Measurements from ENCODE around the gene CDC42SE2. TPM values are rescaled to one million over a fixed set of nuclear protein-coding genes. Genes with fewer than 3 reads are reported as not detected.
"Not testable (repeated sequence)": the region's sequence is repeated elsewhere in the genome, so short reads cannot be mapped to it uniquely, and the experiment has no call there.

Gene CDC42SE2
- total RNA-seq, 2 donors from 2014 or later: 147 to 151 TPM

DNA sequence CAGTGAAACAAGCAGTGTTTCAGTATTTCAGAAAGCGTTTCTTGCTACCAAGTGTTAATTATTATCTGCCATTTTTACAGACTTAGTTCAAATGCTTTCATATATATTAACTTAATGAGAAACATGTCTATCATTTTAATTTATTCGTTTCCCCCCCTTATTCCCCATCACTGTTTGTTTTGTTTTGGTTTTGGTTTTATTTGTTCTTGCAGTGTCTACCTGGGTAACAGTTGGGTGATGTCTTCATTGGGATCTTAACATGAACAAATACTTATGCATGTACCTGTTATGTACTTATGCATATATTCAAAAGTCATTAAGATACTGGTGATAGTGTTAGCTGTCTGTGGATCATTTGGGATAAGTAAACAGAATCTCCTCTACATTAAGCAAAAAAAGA lies 108.0 kb downstream of the CDC42SE2 start:
- Mint-ChIP-seq H3K36me3 (ENCODE audit: insufficient read depth in 2 of 2) (peaks cover 13 to 17% of the 10 kb centered on the region in 2 donors), H3K27ac (peak overlapping the region; percentile 96), H3K27me3 (ENCODE audit: low read depth) (no peaks in the 10 kb centered on the region), H3K4me1 (ENCODE audit: low read depth) (peaks cover 89% of the 10 kb centered on the region), H3K4me3 (peak overlapping the region; percentile 43 to 67), H3K9me3 (no peaks in the 10 kb centered on the region)
- DNase-seq: no peak
- no peak for ATAC-seq (replicated peaks in 1 of 2)

DNA sequence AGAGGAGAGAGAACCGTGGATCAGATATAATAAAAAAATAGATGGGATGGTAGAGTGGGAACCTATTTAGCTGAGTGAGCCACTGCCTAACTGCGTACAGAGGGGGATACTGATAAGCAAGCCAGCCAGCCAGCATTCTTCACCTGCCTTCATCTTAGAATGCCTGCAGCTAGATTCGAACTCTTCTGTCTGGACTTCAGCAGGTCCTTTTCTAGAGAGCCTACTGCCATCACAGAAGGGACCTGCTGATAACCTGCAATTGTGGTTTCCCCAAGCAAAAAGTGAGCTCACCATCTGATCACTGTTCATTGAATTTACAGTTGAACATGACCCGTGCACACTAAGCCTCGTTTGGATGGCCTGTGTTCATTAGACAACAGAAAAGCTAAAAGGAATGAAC lies 109.4 kb downstream of the CDC42SE2 start:
- DNase-seq (no peak), ATAC-seq (replicated peaks in 1 of 2) (peak in 1 of 2 donors; percentile 18)
- H3K4me1 Mint-ChIP-seq (ENCODE audit: low read depth): peaks cover 90% of the 10 kb centered on the region
- peak overlapping the region; percentile 43 to 67 for H3K4me3 Mint-ChIP-seq
- H3K27ac Mint-ChIP-seq: peak overlapping the region; percentile 96
- H3K9me3 Mint-ChIP-seq: no peaks in the 10 kb centered on the region
- H3K36me3 Mint-ChIP-seq (ENCODE audit: insufficient read depth in 2 of 2): peaks cover 7 to 8% of the 10 kb centered on the region in 2 donors
- no peaks in the 10 kb centered on the region for H3K27me3 Mint-ChIP-seq (ENCODE audit: low read depth)

DNA sequence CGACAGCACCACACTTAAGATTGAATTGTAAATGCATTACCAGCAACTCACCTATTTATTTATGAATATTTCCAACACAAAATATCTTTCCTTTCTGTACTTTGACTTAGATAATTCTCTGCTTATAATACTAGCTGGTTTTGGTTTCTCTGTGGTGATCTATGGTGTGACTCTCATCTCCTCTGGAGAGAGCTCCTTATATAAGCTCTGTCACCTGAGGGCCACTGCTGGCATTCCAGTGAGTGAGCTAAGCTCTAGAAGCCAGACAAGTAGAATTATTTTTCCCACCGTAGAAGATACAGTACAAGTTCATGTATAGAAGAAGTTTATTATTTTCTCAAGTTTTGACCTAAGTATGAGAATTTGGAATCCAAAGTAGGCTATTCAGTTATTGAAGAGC lies 111.5 kb downstream of the CDC42SE2 start:
- H3K4me1 Mint-ChIP-seq (ENCODE audit: low read depth): peaks cover 91% of the 10 kb centered on the region
- ATAC-seq (replicated peaks in 1 of 2): no peak
- no peak for DNase-seq

DNA sequence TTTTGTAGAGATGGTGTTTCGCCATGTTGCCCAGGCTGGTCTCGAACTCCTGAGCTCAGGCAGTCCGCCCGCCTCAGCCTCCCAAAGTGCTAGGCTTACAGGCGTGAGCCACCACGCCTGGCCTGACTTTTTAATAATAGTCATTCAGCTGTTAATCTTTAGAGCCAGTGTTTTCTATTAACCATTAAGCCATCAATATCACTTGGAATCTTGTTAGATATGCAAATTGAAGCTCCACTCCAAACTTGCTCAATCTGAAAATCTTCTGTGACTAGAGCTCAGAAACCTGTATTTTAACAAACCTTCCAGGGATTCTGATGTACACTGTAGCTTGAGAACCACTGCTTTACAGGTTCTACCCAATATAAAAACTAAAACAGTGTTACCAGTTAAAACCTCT lies 113.5 kb downstream of the CDC42SE2 start:
- DNase-seq: no peak
- ATAC-seq (replicated peaks in 1 of 2): no peak
- Mint-ChIP-seq H3K27me3 (ENCODE audit: low read depth) (no peaks in the 10 kb centered on the region), H3K27ac (peak overlapping the region; percentile 96), H3K9me3 (peaks cover 2 to 3% of the 10 kb centered on the region in 2 donors), H3K4me1 (ENCODE audit: low read depth) (peaks cover 91% of the 10 kb centered on the region), H3K36me3 (ENCODE audit: insufficient read depth in 2 of 2) (peaks cover 11 to 15% of the 10 kb centered on the region in 2 donors), H3K4me3 (peak overlapping the region in 1 of 2 donors; percentile 57)

More for the DNA sequence above, 111.5 kb downstream of the CDC42SE2 start:
- Mint-ChIP-seq H3K36me3 (ENCODE audit: insufficient read depth in 2 of 2) (peaks cover 0 to 6% of the 10 kb centered on the region in 2 donors), H3K27me3 (ENCODE audit: low read depth) (no peaks in the 10 kb centered on the region), H3K27ac (peak overlapping the region; percentile 89), H3K4me3 (peak overlapping the region; percentile 10 to 69), H3K9me3 (no peaks in the 10 kb centered on the region)

DNA sequence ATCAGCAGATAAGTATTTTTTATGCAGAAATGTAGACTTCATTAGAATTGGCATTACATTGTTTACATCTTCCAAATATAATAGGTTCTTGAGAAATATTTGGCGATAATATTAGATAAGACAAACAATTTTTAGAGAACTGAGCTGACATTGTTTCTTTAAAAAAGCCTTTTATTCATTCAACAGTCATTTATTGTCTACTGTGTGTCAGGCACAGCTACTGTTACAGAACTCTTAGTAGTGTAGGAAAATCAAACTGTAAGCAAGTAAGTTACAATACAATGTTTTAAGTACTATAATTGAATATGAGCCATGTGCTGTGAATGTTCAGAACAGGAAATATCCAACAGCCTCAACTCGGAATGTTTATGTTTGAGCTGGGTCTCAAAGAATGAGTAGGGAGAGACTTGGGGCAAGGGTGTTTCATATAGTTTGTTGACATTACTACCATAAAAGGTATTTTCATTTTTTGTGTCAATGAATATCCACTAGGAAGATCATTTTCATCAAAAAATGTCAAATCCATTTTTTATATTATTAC lies 114.0 kb downstream of the CDC42SE2 start:
- ATAC-seq (replicated peaks in 1 of 2) (no peak), DNase-seq (no peak)
- H3K4me3 Mint-ChIP-seq: peak overlapping the region; percentile 23 to 57
- peak overlapping the region; percentile 96 for H3K27ac Mint-ChIP-seq
- H3K36me3 Mint-ChIP-seq (ENCODE audit: insufficient read depth in 2 of 2): peaks cover 11 to 15% of the 10 kb centered on the region in 2 donors
- H3K9me3 Mint-ChIP-seq: peaks cover 2 to 3% of the 10 kb centered on the region in 2 donors
- peaks cover 91% of the 10 kb centered on the region for H3K4me1 Mint-ChIP-seq (ENCODE audit: low read depth)
- H3K27me3 Mint-ChIP-seq (ENCODE audit: low read depth): no peaks in the 10 kb centered on the region

DNA sequence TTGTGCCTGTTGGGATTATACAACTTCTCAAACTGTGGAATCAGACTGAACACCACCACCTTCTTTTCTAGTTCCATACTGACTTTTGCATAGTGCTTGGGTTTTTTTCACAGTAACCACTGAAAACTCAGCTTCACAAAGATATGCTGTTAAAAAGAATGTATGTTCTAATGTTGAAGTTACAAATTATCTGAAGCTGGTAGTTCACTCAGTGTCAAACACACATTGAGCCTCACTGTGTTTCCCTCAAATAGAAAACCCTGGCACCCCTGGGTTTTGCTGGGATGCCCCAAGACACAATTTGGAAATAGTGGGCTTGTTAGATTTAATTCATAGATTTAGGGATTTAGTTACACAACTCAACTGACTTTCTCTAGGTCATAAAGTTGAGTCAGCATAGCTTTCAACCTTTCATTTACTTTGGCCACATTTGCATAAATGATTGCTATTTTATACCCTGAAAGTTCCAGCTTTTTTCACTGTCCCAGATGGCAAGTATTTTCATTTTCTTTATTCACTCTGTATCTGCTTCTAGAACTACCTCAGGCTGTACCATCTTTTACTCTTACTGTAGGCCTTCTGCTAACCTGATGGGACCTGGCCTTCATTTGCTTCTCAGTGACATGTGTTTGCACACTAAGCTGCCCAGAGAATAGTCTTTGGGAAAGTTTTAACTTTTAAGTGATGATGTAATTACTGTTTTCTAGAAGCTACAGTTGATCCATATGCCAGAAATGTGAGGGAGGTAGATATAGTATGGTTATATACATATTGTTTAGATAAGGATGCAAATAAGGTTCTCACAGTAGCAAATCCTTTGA lies 115.1 kb downstream of the CDC42SE2 start:
- Mint-ChIP-seq H3K36me3 (ENCODE audit: insufficient read depth in 2 of 2) (peaks cover 11 to 12% of the 10 kb centered on the region in 2 donors), H3K4me3 (peak overlapping the region; percentile 51 to 85), H3K9me3 (peaks cover 2 to 3% of the 10 kb centered on the region in 2 donors), H3K27ac (peak overlapping the region; percentile 100), H3K4me1 (ENCODE audit: low read depth) (peaks cover 91% of the 10 kb centered on the region), H3K27me3 (ENCODE audit: low read depth) (no peaks in the 10 kb centered on the region)
- ATAC-seq (replicated peaks in 1 of 2) (peak; percentile 29 to 39), DNase-seq (no peak)

DNA sequence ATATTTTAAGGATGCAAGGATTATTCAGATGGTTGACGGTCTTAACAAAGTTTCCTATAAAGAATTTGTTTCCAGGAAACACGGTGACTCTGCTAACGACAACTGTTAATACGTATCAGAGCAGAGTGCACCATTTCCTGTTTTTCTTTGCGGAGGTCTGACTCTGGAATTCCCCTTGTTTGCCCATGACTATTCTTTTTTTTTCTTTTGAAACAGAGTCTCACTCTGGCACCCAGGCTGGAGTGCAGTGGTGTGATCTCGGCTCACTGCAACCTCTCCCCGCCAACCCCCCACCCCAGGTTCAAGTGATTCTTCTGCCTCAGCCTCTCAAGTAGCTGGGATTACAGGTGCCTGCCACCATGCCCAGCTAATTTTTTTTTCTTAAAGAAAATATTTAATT lies 115.9 kb downstream of the CDC42SE2 start:
- Mint-ChIP-seq H3K9me3 (peaks cover 2 to 3% of the 10 kb centered on the region in 2 donors), H3K27ac (peak overlapping the region; percentile 100), H3K4me1 (ENCODE audit: low read depth) (peaks cover 94% of the 10 kb centered on the region), H3K36me3 (ENCODE audit: insufficient read depth in 2 of 2) (peaks cover 11 to 12% of the 10 kb centered on the region in 2 donors), H3K27me3 (ENCODE audit: low read depth) (no peaks in the 10 kb centered on the region), H3K4me3 (peak overlapping the region; percentile 51 to 85)
- peak; percentile 69 to 71 for ATAC-seq (replicated peaks in 1 of 2)
- peak; percentile 69 to 71 for DNase-seq

DNA sequence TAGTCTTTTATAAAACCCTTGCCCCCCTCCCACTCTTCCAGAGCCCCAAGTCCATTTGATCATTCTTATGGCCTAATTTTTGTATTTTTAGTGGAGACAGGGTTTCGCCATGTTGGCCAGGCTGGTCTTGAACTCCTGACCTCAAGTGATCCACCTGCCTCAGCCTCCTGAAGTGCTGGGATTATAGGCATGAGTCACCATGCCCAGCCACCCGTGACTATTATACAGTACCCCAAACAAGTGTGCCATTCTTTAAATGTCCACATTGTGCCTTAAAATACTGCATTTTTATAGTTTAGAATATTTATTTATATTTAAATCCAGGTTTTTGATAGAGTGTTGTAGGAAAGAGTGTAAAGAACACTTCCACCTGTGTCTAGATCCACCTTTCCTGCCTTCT lies 116.4 kb downstream of the CDC42SE2 start:
- Mint-ChIP-seq H3K27ac (peak overlapping the region; percentile 100), H3K4me1 (ENCODE audit: low read depth) (peaks cover 94% of the 10 kb centered on the region), H3K36me3 (ENCODE audit: insufficient read depth in 2 of 2) (peaks cover 11 to 12% of the 10 kb centered on the region in 2 donors), H3K4me3 (peak overlapping the region; percentile 51 to 93)
- not testable (repeated sequence) for DNase-seq; H3K9me3 Mint-ChIP-seq; H3K27me3 Mint-ChIP-seq (ENCODE audit: low read depth)
- peak in 1 of 2 donors; percentile 1 for ATAC-seq (replicated peaks in 1 of 2)

DNA sequence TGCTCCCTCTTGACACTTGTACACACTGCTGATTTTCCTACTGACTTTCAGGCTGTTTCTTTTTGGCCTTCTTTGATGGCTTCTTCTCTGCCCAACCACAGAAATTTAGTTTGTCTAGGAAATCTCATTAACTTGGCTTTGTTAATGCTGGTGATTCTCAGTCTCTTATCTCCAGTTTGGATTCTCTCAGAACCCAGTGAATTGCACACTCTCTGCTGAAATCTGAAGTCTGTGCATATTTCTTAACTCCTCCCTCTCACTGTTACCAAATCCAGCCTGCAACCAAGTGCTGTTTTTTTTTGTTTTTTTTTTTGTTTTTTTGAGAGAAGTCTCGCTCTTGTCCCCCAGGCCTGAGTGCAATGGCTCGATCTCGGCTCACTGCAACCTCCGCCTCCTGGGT lies 117.2 kb downstream of the CDC42SE2 start:
- Mint-ChIP-seq H3K36me3 (ENCODE audit: insufficient read depth in 2 of 2) (peaks cover 14 to 17% of the 10 kb centered on the region in 2 donors), H3K4me1 (ENCODE audit: low read depth) (peaks cover 94% of the 10 kb centered on the region), H3K9me3 (peaks cover 2 to 3% of the 10 kb centered on the region in 2 donors), H3K27ac (peak overlapping the region; percentile 96), H3K27me3 (ENCODE audit: low read depth) (no peaks in the 10 kb centered on the region), H3K4me3 (peak overlapping the region; percentile 60 to 93)
- no peak for DNase-seq
- no peak for ATAC-seq (replicated peaks in 1 of 2)

DNA sequence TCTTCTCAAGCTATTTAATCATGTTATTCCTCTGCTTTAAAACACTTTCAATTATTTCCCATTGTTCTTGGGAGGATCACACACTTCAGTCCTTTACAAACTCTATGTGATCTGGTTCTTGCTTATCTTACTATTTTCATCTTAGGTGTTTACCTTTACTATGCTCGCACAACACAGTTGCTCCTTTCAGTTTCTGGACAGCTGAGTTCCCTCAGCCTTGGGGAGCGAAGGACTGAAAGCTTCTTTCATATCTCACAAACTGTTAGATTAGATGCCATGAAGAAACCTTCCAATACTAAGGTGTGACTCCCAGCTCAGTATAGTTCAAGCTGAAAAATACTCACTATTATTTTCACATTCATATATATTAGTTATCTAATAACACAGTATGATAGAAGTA lies 117.9 kb downstream of the CDC42SE2 start:
- peaks cover 2 to 3% of the 10 kb centered on the region in 2 donors for H3K9me3 Mint-ChIP-seq
- ATAC-seq (replicated peaks in 1 of 2) (no peak), DNase-seq (no peak)
- no peaks in the 10 kb centered on the region for H3K27me3 Mint-ChIP-seq (ENCODE audit: low read depth)
- H3K27ac Mint-ChIP-seq: peak overlapping the region; percentile 96
- peak overlapping the region; percentile 60 to 93 for H3K4me3 Mint-ChIP-seq
- peaks cover 11 to 19% of the 10 kb centered on the region in 2 donors for H3K36me3 Mint-ChIP-seq (ENCODE audit: insufficient read depth in 2 of 2)
- peaks cover 97% of the 10 kb centered on the region for H3K4me1 Mint-ChIP-seq (ENCODE audit: low read depth)

DNA sequence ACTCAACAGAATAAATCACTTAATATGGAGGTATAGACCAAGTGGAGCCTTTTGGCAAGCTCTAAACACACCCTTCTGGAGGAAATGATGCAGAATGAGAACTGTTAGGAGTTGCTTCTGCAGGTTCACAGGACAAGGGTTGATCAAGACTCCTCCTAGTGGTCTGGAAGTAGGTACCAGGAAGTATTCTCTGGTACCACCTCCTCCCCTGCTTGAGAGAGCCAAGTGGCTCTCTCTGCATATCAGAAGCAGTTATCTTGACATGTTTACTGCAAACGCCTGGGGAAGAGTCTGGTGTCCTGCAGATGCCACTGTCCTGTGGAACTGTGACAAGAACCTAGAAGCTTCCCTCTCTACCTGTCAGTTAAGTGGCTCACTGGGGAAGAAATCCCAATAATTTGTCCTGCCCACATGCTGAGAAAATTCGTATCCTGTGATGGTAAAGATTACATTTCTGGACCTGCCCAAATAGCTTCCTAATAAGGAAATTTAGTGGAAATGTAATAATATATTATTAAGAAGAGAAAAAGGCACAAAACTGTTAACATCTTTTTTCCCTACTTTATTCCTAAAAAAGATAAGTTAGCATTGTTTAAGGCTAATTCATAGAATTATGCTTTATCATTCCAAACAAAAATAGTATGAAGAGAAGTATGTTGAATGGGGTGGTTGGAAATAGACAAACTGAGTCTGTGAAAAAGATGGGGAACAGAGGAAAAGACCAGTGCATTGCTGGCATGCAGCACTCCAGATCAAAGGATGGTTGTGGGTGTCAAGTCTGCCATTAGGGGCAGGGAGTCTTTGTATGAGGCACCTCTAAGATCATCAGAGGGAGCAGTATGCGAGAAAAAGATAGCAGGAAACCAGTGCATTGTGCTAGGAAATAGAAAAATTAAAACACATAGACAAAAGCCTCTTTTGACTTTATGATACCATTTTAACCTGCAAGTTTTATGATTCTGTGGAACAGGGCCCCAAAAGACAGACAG lies 118.8 kb downstream of the CDC42SE2 start:
- H3K27me3 Mint-ChIP-seq (ENCODE audit: low read depth): no peaks in the 10 kb centered on the region
- peaks cover 2 to 3% of the 10 kb centered on the region in 2 donors for H3K9me3 Mint-ChIP-seq
- ATAC-seq (replicated peaks in 1 of 2): peak; percentile 59 to 61
- peaks cover 11 to 21% of the 10 kb centered on the region in 2 donors for H3K36me3 Mint-ChIP-seq (ENCODE audit: insufficient read depth in 2 of 2)
- DNase-seq: peak; percentile 52 to 56
- H3K4me1 Mint-ChIP-seq (ENCODE audit: low read depth): peaks cover 98% of the 10 kb centered on the region
- peak overlapping the region; percentile 96 for H3K27ac Mint-ChIP-seq
- H3K4me3 Mint-ChIP-seq: peak overlapping the region; percentile 60 to 73

DNA sequence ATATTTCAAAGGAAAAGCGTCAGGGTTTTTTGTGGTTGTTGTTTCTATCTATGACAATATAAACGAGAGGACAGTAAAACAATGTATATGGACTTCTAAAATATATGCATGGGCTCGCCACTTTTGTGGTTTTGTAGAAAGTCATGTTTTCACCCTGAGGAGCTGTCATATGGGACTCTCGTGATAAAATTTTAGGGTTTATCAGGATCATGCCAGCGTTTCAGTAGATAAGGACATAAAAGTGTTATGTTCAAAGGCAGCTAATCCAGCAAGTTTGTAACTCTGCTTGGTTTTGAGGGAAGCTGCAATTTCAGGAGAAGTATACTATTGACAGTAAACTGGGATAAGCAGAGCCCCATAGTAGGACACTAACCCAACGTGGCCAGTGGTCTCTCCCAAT lies 120.3 kb downstream of the CDC42SE2 start:
- DNase-seq (no peak), ATAC-seq (replicated peaks in 1 of 2) (no peak)
- Mint-ChIP-seq H3K4me3 (peak overlapping the region; percentile 60 to 73), H3K36me3 (ENCODE audit: insufficient read depth in 2 of 2) (peaks cover 11 to 26% of the 10 kb centered on the region in 2 donors), H3K9me3 (peaks cover 2 to 3% of the 10 kb centered on the region in 2 donors), H3K4me1 (ENCODE audit: low read depth) (peaks cover 100% of the 10 kb centered on the region), H3K27me3 (ENCODE audit: low read depth) (no peaks in the 10 kb centered on the region), H3K27ac (peak overlapping the region; percentile 96)
